Prostate gland (tissue), 2 donors: Measurements from ENCODE around the gene CDX1. TPM values are rescaled to one million over a fixed set of nuclear protein-coding genes. Genes with fewer than 3 reads are reported as not detected.

ENCODE experiments used
- DNase-seq: peaks from one replicate; pipeline ENCODE4 v3.0.0-alpha.2; 2019; ENCODE audit warnings: low spot score
- H3K27ac ChIP-seq, 2 donors: fragments of 200-600 bp; sonication (generic); 2 replicates each; pipeline ENCODE4 v1.5.1; 2017 to 2019
- H3K27me3 ChIP-seq: fragments of 200-600 bp; sonication (generic); replicated peaks from 2 replicates; pipeline ENCODE4 v1.5.1; 2019; ENCODE audit not compliant: insufficient read depth
- H3K36me3 ChIP-seq, 2 donors: fragments of 200-600 bp; sonication (generic); 1 replicate in 1 of 2; 2 replicates in 1 of 2; pipeline versions ENCODE4 v1.5.1 to v1.8.1; 2017 to 2019
- H3K4me1 ChIP-seq: fragments of 200-600 bp; sonication (generic); replicated peaks from 2 replicates; pipeline ENCODE4 v1.5.1; 2019
- H3K4me3 ChIP-seq, 2 donors: fragments of 200-600 bp; sonication (generic); 2 replicates each; pipeline ENCODE4 v1.5.1; 2017 to 2019
- H3K9me3 ChIP-seq: fragments of 200-600 bp; sonication (generic); 2 replicates; pipeline ENCODE4 v1.5.1; 2017
- POLR2A ChIP-seq: fragments of 450-650 bp; IDR thresholded peaks from one replicate; pipeline ENCODE4 v1.6.1; 2016; ENCODE audit warnings: antibody characterized with exemption, mild to moderate bottlenecking
- POLR2AphosphoS5 ChIP-seq: sonication (generic); formaldehyde crosslinking; IDR thresholded peaks from one replicate; pipeline ENCODE4 v1.6.1; 2017; ENCODE audit warnings: antibody characterized with exemption
- WGBS: methylation state at CpG from one replicate; pipeline ENCODE4 v1.1.5; 2018; 5-methylcytosine and 5-hydroxymethylcytosine counted together
- intact Hi-C: fragments of 100-400 bp; cut with DNase I; formaldehyde crosslinking; loops from one replicate; pipeline ENCODE4 v1.14.2; 2022
- total RNA-seq, 2 donors: library from RNA; depleted of rRNA; stranded (reverse); fragments of >200 nt; gene quantifications; one replicate each; pipeline ENCODE4 v1.1.0, GENCODE V29; 2016
- TF ChIP-seq, protein P1 (sequence below), 4 experiments: fragments of 200-600 bp in 2 of 4; fragments of 450-650 bp in 2 of 4; sonication (generic) in 2 of 4; IDR thresholded peaks; 1 replicate in 3 of 4; 2 replicates in 1 of 4; pipeline ENCODE4 v1.5.1; 2016 to 2019; ENCODE audit warnings: antibody characterized with exemption in 4 of 4, mild to moderate bottlenecking in 2 of 4, moderate library complexity in 2 of 4

Gene CDX1
- total RNA-seq = 1 to 10 TPM in 1 of 2 donors, not detected in 1; 3.2 TPM

GRCh38 chr5:150166650-150167511, at the start of gene CDX1:
Gene CDX1 (plus strand): TSS chr5:150166778. CDS start chr5:150166877, 99 bp downstream.
- Histone ChIP-seq H3K27ac (no peak within 1 kb of the TSS), H3K4me3 (no peak within 1 kb of the TSS), H3K36me3 (no peaks in the 10 kb centered on the region), H3K4me1 (peaks cover 1% of the 10 kb centered on the region), H3K27me3 (peaks cover 8% of the 10 kb centered on the region), H3K9me3 (no peaks in the 10 kb centered on the region)
- intact Hi-C loops = no loop called here
- DNase-seq = no peak
- TF ChIP-seq, protein P1, sequence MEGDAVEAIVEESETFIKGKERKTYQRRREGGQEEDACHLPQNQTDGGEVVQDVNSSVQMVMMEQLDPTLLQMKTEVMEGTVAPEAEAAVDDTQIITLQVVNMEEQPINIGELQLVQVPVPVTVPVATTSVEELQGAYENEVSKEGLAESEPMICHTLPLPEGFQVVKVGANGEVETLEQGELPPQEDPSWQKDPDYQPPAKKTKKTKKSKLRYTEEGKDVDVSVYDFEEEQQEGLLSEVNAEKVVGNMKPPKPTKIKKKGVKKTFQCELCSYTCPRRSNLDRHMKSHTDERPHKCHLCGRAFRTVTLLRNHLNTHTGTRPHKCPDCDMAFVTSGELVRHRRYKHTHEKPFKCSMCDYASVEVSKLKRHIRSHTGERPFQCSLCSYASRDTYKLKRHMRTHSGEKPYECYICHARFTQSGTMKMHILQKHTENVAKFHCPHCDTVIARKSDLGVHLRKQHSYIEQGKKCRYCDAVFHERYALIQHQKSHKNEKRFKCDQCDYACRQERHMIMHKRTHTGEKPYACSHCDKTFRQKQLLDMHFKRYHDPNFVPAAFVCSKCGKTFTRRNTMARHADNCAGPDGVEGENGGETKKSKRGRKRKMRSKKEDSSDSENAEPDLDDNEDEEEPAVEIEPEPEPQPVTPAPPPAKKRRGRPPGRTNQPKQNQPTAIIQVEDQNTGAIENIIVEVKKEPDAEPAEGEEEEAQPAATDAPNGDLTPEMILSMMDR (IDR thresholded peaks at IDR 0.05) = no peak
- TF ChIP-seq POLR2AphosphoS5 = no peak
- TF ChIP-seq POLR2A = no peak
- 46% methylated on average over 67 of the region's 93 CpGs for WGBS

DNA sequence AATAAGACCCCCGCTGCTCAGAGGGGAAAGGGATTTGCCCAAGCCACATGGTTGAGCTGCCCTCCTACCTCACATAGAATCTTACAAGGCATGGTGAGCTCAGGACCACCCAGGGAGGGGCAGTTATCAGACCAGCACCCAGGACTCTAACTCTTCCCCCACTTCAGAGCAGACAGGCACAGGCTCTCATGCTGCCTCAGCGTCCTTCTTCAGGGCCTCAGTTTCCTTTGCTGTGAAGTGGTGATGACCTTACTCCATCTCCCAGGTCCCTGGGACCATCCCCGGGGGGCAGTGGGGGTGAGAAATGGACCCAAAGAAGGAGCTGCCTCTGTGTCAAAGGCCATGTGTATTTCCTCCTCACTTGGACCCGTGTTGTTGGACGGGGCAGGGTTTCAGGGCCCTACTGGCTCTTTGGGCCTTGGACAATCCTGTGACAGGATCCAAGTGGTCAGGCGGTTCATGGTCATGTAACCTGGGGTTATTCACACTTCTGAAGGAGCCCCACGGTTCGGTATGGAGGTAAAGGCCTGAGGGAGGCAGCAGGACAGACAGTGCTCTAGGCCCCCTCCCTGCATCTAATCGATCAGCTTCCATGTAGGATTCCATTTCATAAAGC, 48.5 kb upstream of the CDX1 start:
- Histone ChIP-seq H3K27me3 (no peaks in the 10 kb centered on the region), H3K4me3 (no peak overlapping the region), H3K9me3 (no peaks in the 10 kb centered on the region), H3K4me1 (no peaks in the 10 kb centered on the region), H3K36me3 (no peaks in the 10 kb centered on the region), H3K27ac (no peak overlapping the region)
- intact Hi-C loops = no loop called here
- 83% methylated on average over 9 of the region's 9 CpGs for WGBS
- DNase-seq = no peak
- TF ChIP-seq POLR2AphosphoS5 (no peak), POLR2A (no peak)
- TF ChIP-seq, protein P1 (IDR thresholded peaks at IDR 0.05) = no peak

DNA sequence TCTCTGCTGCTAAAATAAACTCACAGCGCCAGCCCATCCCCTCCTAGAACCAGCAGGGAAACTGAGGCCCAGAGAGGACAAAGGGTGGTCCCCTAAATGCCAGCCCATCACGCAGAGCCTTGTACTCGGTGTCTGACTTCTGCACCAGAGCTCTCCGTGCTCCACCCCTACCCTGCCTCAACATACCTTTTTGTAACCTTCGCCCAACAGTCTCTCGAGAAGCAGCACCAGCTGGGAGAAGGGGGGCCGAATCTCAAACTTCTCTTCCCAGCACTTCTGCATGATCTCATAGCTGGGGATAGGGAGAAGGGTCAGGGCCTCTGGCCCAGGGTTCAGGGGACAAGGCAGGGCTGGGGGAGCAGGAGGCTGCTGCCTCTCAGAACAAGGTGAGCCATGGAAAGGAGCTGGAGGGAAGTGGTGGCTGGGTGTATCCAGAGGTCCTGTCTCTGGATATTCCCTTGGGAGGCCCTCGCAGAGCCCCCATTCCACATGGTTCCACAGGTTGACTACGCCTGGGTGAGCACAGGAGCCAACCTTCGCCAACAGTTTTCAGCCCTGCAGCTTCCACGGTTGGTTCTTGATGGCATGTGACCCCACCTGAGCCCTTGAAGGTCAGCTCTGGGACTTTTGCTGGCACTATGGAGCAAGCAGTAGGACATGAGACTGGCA, 47.9 kb upstream of the CDX1 start:
- Histone ChIP-seq H3K27me3 (no peaks in the 10 kb centered on the region), H3K36me3 (no peaks in the 10 kb centered on the region), H3K27ac (no peak overlapping the region), H3K9me3 (no peaks in the 10 kb centered on the region), H3K4me1 (no peaks in the 10 kb centered on the region), H3K4me3 (no peak overlapping the region)
- no peak for TF ChIP-seq POLR2AphosphoS5
- TF ChIP-seq, protein P1 (IDR thresholded peaks at IDR 0.05) = no peak
- TF ChIP-seq POLR2A = no peak
- no peak for DNase-seq
- intact Hi-C loops = no loop called here
- WGBS = 87% methylated on average over 11 of the region's 11 CpGs

DNA sequence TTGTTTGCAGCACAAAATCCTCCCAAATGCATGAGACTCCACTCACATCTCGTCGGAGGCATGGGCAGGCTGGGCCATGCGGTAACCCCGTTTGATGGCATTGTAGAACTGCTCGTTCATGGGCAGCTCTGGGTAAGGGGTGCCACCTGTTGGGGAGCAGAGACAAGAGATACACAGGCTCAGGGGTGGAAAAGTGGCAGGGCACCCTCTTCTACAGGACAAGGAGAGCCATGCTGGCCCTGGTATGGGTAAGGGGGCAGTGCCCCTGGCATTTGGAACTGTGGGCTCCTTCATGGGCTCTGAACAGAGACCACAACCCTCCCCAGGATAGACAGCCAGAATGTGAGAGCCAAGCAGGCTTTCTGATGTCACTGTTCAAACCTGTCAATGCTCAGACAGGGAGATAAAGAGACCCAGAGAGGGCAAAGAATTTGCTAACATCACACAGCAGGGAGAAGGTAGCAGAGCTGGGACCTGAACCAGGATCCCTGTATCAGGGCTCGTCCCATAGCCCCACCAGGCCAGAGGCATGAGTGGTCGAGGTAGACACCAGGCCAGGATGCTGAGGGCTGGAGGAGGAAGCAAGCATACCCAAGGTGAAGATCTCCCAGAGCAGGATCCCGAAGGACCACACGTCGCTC, 47.0 kb upstream of the CDX1 start:
- H3K4me1 ChIP-seq = no peaks in the 10 kb centered on the region
- no peaks in the 10 kb centered on the region for H3K9me3 ChIP-seq
- no peaks in the 10 kb centered on the region for H3K36me3 ChIP-seq
- no peak for DNase-seq
- WGBS = 82% methylated on average over 10 of the region's 10 CpGs
- intact Hi-C loops = no loop called here
- H3K27ac ChIP-seq = no peak overlapping the region
- H3K4me3 ChIP-seq = no peak overlapping the region
- TF ChIP-seq, protein P1 (IDR thresholded peaks at IDR 0.05) = no peak
- TF ChIP-seq POLR2A (no peak), POLR2AphosphoS5 (no peak)
- no peaks in the 10 kb centered on the region for H3K27me3 ChIP-seq
